Loucy (cell line): ENCODE data around the gene TP73.

Experiments used
- H2AFZ ChIP-seq: fragments of 200-600 bp; sonication (generic); 2 replicates; pipeline ENCODE4 v1.6.0; 2016; ENCODE audit warnings: antibody characterized with exemption, mild to moderate bottlenecking, low read length, moderate library complexity
- H3F3A ChIP-seq: fragments of 200-600 bp; 2 replicates; pipeline ENCODE4 v1.6.0; 2016; ENCODE audit warnings: antibody characterized with exemption, low read depth, mild to moderate bottlenecking
- H3K27me3 ChIP-seq: fragments of 200-600 bp; sonication (generic); 2 replicates; pipeline ENCODE4 v1.6.1; 2014; ENCODE audit warnings: low read length, mild to moderate bottlenecking; ENCODE audit not compliant: insufficient read depth, poor library complexity, severe bottlenecking
- H3K36me3 ChIP-seq: fragments of 200-600 bp; sonication (generic); 2 replicates; pipeline ENCODE4 v1.6.1; 2016; ENCODE audit warnings: low read length; ENCODE audit not compliant: insufficient read depth
- H3K4me1 ChIP-seq: fragments of 200-600 bp; sonication (generic); 2 replicates; pipeline ENCODE4 v1.5.1; 2014; ENCODE audit warnings: low read length, mild to moderate bottlenecking; ENCODE audit not compliant: insufficient read depth, poor library complexity, severe bottlenecking
- H3K4me2 ChIP-seq: fragments of 200-600 bp; sonication (generic); 2 replicates; pipeline ENCODE4 v1.6.0; 2014; ENCODE audit warnings: antibody characterized with exemption, low read length, low read depth, mild to moderate bottlenecking; ENCODE audit not compliant: poor library complexity, severe bottlenecking
- H3K4me3 ChIP-seq: fragments of 200-600 bp; sonication (generic); 2 replicates; pipeline ENCODE4 v1.5.1; 2014; ENCODE audit warnings: low read length, mild to moderate bottlenecking, mixed read lengths; ENCODE audit not compliant: poor library complexity, severe bottlenecking
- H3K79me2 ChIP-seq: fragments of 200-600 bp; sonication (generic); 2 replicates; pipeline ENCODE4 v1.6.1; 2014; ENCODE audit warnings: low read length; ENCODE audit not compliant: insufficient read depth
- H3K9ac ChIP-seq: fragments of 200-600 bp; sonication (generic); 2 replicates; pipeline ENCODE4 v1.6.0; 2014; ENCODE audit warnings: mild to moderate bottlenecking, low read depth, low read length, moderate library complexity; ENCODE audit not compliant: poor library complexity, severe bottlenecking
- H3K9me2 ChIP-seq: fragments of 200-600 bp; sonication (generic); replicated peaks from 2 replicates; pipeline ENCODE4 v1.6.1; 2016; ENCODE audit warnings: low read depth, low read length, mixed read lengths
- H3K9me3 ChIP-seq: fragments of 200-600 bp; sonication (generic); 2 replicates; pipeline ENCODE4 v1.6.1; 2014; ENCODE audit warnings: mild to moderate bottlenecking, antibody characterized with exemption, low read length, low read depth; ENCODE audit not compliant: insufficient read depth
- H4K20me1 ChIP-seq: fragments of 200-600 bp; sonication (generic); 2 replicates; pipeline ENCODE4 v1.6.0; 2014; ENCODE audit warnings: antibody characterized with exemption, low read length, mild to moderate bottlenecking; ENCODE audit not compliant: insufficient read depth, poor library complexity, severe bottlenecking
- EZH2phosphoT487 ChIP-seq: fragments of 200-600 bp; IDR thresholded peaks from 2 replicates; pipeline ENCODE4 v1.6.1; 2018; ENCODE audit warnings: antibody characterized with exemption, mild to moderate bottlenecking, moderate library complexity, borderline replicate concordance
- TF ChIP-seq, protein P1 (sequence below): fragments of 200-600 bp; sonication (generic); conservative IDR thresholded peaks from 2 replicates; pipeline ENCODE4 v1.5.1; 2014; ENCODE audit warnings: mild to moderate bottlenecking, antibody characterized with exemption, low read length

The TP73 gene

DNA sequence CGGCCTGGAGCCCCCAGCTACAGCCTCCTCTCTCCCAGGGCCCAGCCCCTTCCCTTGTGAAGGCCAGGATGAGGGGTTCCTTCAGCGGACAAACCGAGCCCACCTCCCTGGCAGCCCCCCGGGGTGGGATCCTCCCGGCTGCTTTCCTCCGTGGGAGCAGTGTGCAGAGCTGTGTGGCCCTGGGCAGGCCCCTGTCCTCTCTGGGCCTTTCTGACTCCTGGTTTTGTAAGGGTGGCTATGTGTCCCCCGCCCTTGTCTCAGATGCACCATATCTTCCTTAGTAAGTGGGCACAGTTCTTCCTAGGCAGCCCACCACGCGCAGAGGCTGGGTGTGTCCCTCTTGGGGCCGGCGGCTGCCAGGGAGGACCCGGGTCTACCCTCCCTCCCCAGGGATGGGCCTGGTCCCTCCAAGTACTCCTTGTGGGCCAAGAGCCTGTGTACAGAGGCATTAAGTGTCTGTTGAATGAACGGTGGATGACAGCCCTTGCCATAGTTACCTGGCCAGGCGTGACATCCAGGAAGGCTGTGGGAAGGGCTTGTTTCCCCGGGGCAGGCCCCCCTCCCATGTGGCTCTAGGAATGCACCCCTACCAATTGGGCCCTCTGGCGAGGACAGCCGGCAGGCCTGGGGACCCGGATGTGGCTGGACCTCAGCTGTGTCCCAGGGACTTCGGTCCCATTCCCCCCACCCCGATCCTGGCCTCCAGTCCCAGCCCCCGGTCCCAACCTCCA, 124.1 kb downstream of the TP73 start:
- H3K4me2 ChIP-seq: no peak overlapping the region
- no peak overlapping the region for H3K9ac ChIP-seq
- H3K79me2 ChIP-seq: no peaks in the 10 kb centered on the region

GRCh38 chr1:3777078-3777547, 124.8 kb downstream of the TP73 start:
- Histone ChIP-seq H3K4me1 (peaks cover 5% of the 10 kb centered on the region), H3K9ac (no peak overlapping the region)

More for the DNA sequence above, 124.1 kb downstream of the TP73 start:
- Histone ChIP-seq H3K9me3 (no peaks in the 10 kb centered on the region), H3K4me3 (no peak overlapping the region), H3K36me3 (peaks cover 25% of the 10 kb centered on the region; the same call in 1 of the 2 replicates), H2AFZ (no peak overlapping the region), H3K27me3 (no peaks in the 10 kb centered on the region), H4K20me1 (no peaks in the 10 kb centered on the region), H3K9me2 (no peaks in the 10 kb centered on the region), H3K4me1 (peaks cover 5% of the 10 kb centered on the region), H3F3A (no peaks in the 10 kb centered on the region)
- TF ChIP-seq EZH2phosphoT487: no peak
- TF ChIP-seq, protein P1, sequence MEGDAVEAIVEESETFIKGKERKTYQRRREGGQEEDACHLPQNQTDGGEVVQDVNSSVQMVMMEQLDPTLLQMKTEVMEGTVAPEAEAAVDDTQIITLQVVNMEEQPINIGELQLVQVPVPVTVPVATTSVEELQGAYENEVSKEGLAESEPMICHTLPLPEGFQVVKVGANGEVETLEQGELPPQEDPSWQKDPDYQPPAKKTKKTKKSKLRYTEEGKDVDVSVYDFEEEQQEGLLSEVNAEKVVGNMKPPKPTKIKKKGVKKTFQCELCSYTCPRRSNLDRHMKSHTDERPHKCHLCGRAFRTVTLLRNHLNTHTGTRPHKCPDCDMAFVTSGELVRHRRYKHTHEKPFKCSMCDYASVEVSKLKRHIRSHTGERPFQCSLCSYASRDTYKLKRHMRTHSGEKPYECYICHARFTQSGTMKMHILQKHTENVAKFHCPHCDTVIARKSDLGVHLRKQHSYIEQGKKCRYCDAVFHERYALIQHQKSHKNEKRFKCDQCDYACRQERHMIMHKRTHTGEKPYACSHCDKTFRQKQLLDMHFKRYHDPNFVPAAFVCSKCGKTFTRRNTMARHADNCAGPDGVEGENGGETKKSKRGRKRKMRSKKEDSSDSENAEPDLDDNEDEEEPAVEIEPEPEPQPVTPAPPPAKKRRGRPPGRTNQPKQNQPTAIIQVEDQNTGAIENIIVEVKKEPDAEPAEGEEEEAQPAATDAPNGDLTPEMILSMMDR: no peak

DNA sequence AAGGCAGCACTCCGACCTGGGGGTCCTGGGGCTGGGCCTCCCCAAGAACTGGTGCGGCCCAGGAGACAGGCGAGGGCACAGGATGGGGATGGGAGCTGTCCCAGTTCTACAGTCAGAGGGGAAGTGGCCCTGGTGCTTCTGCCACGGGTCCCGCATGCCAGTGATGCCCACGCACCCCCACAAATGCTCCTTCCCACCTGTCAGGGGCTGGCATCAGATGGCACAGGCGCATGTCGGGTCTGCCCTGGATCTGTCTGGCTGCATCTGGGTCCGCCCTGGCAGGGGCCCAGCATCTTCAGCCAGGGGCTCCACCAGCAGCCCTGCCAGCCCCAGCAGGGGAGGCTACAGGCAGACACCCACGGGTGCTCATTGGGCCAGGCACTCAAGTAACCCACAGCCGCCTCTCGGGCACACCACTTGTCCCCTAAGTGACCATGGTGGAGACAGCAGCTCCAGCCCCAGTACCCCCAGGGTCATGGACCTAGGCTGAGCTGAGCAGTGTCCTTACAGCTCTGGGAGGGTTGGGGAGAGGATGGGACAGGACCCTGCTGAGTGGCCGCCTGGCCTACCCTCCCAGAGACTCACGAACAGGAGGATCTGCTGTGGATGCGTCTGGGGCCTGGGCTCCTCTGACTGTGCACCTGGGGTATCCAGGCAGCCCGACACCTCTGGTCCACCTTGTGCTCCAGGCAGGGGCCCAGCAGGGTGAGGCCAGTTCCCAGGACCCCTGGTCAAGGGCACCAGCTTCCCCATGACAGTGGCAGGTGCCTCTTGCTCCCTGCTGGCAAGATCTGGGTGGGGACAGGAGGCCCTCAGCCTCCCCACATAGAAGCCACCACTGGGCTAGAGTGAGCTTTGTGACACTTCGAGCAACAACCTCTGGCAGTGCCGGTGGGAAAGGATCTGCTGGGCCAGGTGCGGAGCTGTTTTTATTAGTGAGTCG, 125.6 kb downstream of the TP73 start:
- H3K9me3 ChIP-seq: no peaks in the 10 kb centered on the region
- H3K9ac ChIP-seq: no peak overlapping the region
- no peaks in the 10 kb centered on the region for H3K79me2 ChIP-seq
- H3K36me3 ChIP-seq: peaks cover 40% of the 10 kb centered on the region; the same call in 1 of the 2 replicates
- H4K20me1 ChIP-seq: no peaks in the 10 kb centered on the region
- H3K27me3 ChIP-seq: no peaks in the 10 kb centered on the region
- no peak overlapping the region for H3K4me2 ChIP-seq
- H2AFZ ChIP-seq: no peak overlapping the region
- no peaks in the 10 kb centered on the region for H3F3A ChIP-seq
- no peaks in the 10 kb centered on the region for H3K9me2 ChIP-seq
- H3K4me3 ChIP-seq: no peak overlapping the region
- TF ChIP-seq, protein P1: no peak
- TF ChIP-seq EZH2phosphoT487: no peak
- H3K4me1 ChIP-seq: peaks cover 5% of the 10 kb centered on the region

More at GRCh38 chr1:3777078-3777547, 124.8 kb downstream of the TP73 start:
- no peaks in the 10 kb centered on the region for H3F3A ChIP-seq
- no peak overlapping the region for H2AFZ ChIP-seq
- TF ChIP-seq EZH2phosphoT487: no peak
- TF ChIP-seq, protein P1: no peak
- no peak overlapping the region for H3K4me2 ChIP-seq
- no peaks in the 10 kb centered on the region for H3K9me2 ChIP-seq
- no peaks in the 10 kb centered on the region for H3K9me3 ChIP-seq
- no peaks in the 10 kb centered on the region for H3K79me2 ChIP-seq
- H4K20me1 ChIP-seq: no peaks in the 10 kb centered on the region
- no peak overlapping the region for H3K4me3 ChIP-seq
- H3K27me3 ChIP-seq: no peaks in the 10 kb centered on the region
- H3K36me3 ChIP-seq: peaks cover 32% of the 10 kb centered on the region; the same call in 1 of the 2 replicates
